ENCODE results near the gene PRRC2C. TPM values are rescaled to one million over a fixed set of nuclear protein-coding genes. Genes with fewer than 3 reads are reported as not detected.

Gene PRRC2C
- total and polyA plus RNA-seq, 10 donors: 30.1 to 216 (median 163) TPM

- no peaks in the 10 kb centered on the region for H3K9me3 ChIP-seq
- H3K36me3 ChIP-seq: peaks cover 2 to 100% (median 85%) of the 10 kb centered on the region in 6 donors
- H3K27ac ChIP-seq: no peak overlapping the region
- TF ChIP-seq POLR2AphosphoS5 (IDR thresholded peaks at IDR 0.05): no peak
- TF ChIP-seq POLR2A (IDR thresholded peaks at IDR 0.05): no peak
- no peak for TF ChIP-seq CTCF (IDR thresholded peaks at IDR 0.05 in 8 of 11, conservative IDR thresholded peaks at IDR 0.05 in 3 of 11)
- no peaks in the 10 kb centered on the region for H3K27me3 ChIP-seq (replicated peaks in 1 of 7)
- WGBS, 5 donors: 90 to 100% (median 92%) methylated on average over 1 of the region's 1 CpG
- intact Hi-C loops (cut with DNase I; ENCODE audit: low total_unique reads): no loop called here
- H3K4me1 ChIP-seq: no peaks in the 10 kb centered on the region
- no peak for DNase-seq
- no peak overlapping the region for H3K4me3 ChIP-seq
These were observed 104.7 kb downstream of the PRRC2C start for GRCh38 chr1:171590022-171590421.

GRCh38 chr1:171595324-171595723 lies 110.0 kb downstream of the PRRC2C start:
- WGBS, 5 donors: 86 to 100% (median 93%) methylated on average over 1 of the region's 1 CpG
- H3K27me3 ChIP-seq (replicated peaks in 1 of 7): no peaks in the 10 kb centered on the region
- intact Hi-C loops (cut with DNase I; ENCODE audit: low total_unique reads): no loop called here
- peaks cover 0 to 8% (median 0%) of the 10 kb centered on the region in 6 donors for H3K4me1 ChIP-seq
- no peak for TF ChIP-seq POLR2A (IDR thresholded peaks at IDR 0.05)
- TF ChIP-seq POLR2AphosphoS5 (IDR thresholded peaks at IDR 0.05): no peak
- no peak for TF ChIP-seq CTCF (IDR thresholded peaks at IDR 0.05 in 8 of 11, conservative IDR thresholded peaks at IDR 0.05 in 3 of 11)
- no peak for DNase-seq
- no peak overlapping the region for H3K4me3 ChIP-seq
- H3K9me3 ChIP-seq: no peaks in the 10 kb centered on the region
- no peak overlapping the region for H3K27ac ChIP-seq
- H3K36me3 ChIP-seq: peaks cover 0 to 53% (median 35%) of the 10 kb centered on the region in 6 donors

GRCh38 chr1:171596119-171596518 lies 110.8 kb downstream of the PRRC2C start:
- Histone ChIP-seq H3K27ac (peak overlapping the region in 1 of 8 donors; percentile 17), H3K4me1 (peaks cover 0 to 8% (median 0%) of the 10 kb centered on the region in 6 donors), H3K4me3 (no peak overlapping the region), H3K27me3 (replicated peaks in 1 of 7) (no peaks in the 10 kb centered on the region), H3K36me3 (peaks cover 0 to 45% (median 27%) of the 10 kb centered on the region in 6 donors), H3K9me3 (no peaks in the 10 kb centered on the region)
- DNase-seq: no peak
- intact Hi-C loops (cut with DNase I; ENCODE audit: low total_unique reads): no loop called here
- TF ChIP-seq POLR2A (IDR thresholded peaks at IDR 0.05): no peak
- TF ChIP-seq POLR2AphosphoS5 (IDR thresholded peaks at IDR 0.05): no peak
- TF ChIP-seq CTCF (IDR thresholded peaks at IDR 0.05 in 8 of 11, conservative IDR thresholded peaks at IDR 0.05 in 3 of 11): no peak
- WGBS, 5 donors: 93 to 100% (median 96%) methylated on average over 1 of the region's 1 CpG

GRCh38 chr1:171596705-171597104 lies 111.4 kb downstream of the PRRC2C start:
- peak overlapping the region in 4 of 8 donors; percentile 8 to 45 (median 13) for H3K27ac ChIP-seq
- no peaks in the 10 kb centered on the region for H3K9me3 ChIP-seq
- no peak for DNase-seq
- no peak for TF ChIP-seq POLR2A (IDR thresholded peaks at IDR 0.05)
- no peak for TF ChIP-seq CTCF (IDR thresholded peaks at IDR 0.05 in 8 of 11, conservative IDR thresholded peaks at IDR 0.05 in 3 of 11)
- TF ChIP-seq POLR2AphosphoS5 (IDR thresholded peaks at IDR 0.05): no peak
- H3K36me3 ChIP-seq: peaks cover 0 to 39% (median 21%) of the 10 kb centered on the region in 6 donors
- intact Hi-C loops (cut with DNase I; ENCODE audit: low total_unique reads): no loop called here
- 79 to 93% (median 91%) methylated on average over 2 of the region's 2 CpGs for WGBS, 5 donors
- H3K4me1 ChIP-seq: peaks cover 0 to 8% (median 0%) of the 10 kb centered on the region in 6 donors
- H3K27me3 ChIP-seq (replicated peaks in 1 of 7): no peaks in the 10 kb centered on the region
- H3K4me3 ChIP-seq: no peak overlapping the region
